Caki2 (cell line): Measurements from ENCODE around the gene CITED2. TPM values are rescaled to one million over a fixed set of nuclear protein-coding genes. Genes with fewer than 3 reads are reported as not detected.

Source experiments
- total RNA-seq: library from RNA; depleted of rRNA; stranded (reverse); fragments of >200 nt; shearing (Covaris generic); gene quantifications from 2 replicates; pipeline ENCODE4 v1.2.3, GENCODE V29; 2014; ENCODE audit warnings: low replicate concordance; rRNA removed

CITED2 gene
- total RNA-seq, 1 experiment from 2014 or later, result 165 TPM

Other genes with a start within 250 kb of the CITED2 start
- gene HECA, start 239.6 kb downstream of the CITED2 start, total RNA-seq, result 5.2 TPM in 2 replicates
- gene TXLNB, start 82.7 kb downstream of the CITED2 start, total RNA-seq, result not detected in 2 replicates